Natural killer cell (primary cell): ENCODE results near the gene HLA-DPB1. TPM values are rescaled to one million over a fixed set of nuclear protein-coding genes. Genes with fewer than 3 reads are reported as not detected.
A peak's percentile ranks its signal among the peaks of the same experiment; 100 is the strongest.

Experiments
- ATAC-seq, 3 donors: fragments of 150-1000 bp in 2 of 3; fragments of 200-7000 bp in 1 of 3; cut with Tn5 transposase; 1 replicate in 1 of 3; 2 replicates in 2 of 3; pipeline ENCODE4 v1.10.0; 2021; ENCODE audit warnings: mild to moderate bottlenecking in 2 of 3, moderate library complexity in 2 of 3
- DNase-seq, 2 donors: peaks; one replicate each; pipeline versions ENCODE4 v3.0.0 to v3.0.0-alpha.2; 2013 to 2021; ENCODE audit warnings: mixed read lengths in 1 of 2
- H3K27ac ChIP-seq: one replicate; pipeline ENCODE4 v1.5.1; 2013; ENCODE audit warnings: mild to moderate bottlenecking, low read length
- H3K27me3 ChIP-seq: one replicate; pipeline ENCODE4 v1.6.1; 2013; ENCODE audit warnings: low read length; ENCODE audit not compliant: control insufficient read depth, insufficient read depth
- H3K36me3 ChIP-seq: one replicate; pipeline ENCODE4 v1.6.1; 2013; ENCODE audit warnings: low read length; ENCODE audit not compliant: control insufficient read depth, insufficient read depth
- H3K4me1 ChIP-seq: one replicate; pipeline ENCODE4 v1.6.1; 2013; ENCODE audit warnings: low read length; ENCODE audit not compliant: control insufficient read depth, insufficient read depth
- H3K4me3 ChIP-seq: one replicate; pipeline ENCODE4 v1.5.1; 2013; ENCODE audit warnings: low read length
- H3K9me3 ChIP-seq: one replicate; pipeline ENCODE4 v1.6.1; 2013; ENCODE audit warnings: low read length; ENCODE audit not compliant: control insufficient read depth, insufficient read depth
- H3K27ac Mint-ChIP-seq, 2 donors: one replicate each; pipeline ENCODE4 v1.8.0; 2022; ENCODE audit warnings: mild to moderate bottlenecking in 2 of 2, mixed read lengths in 2 of 2, moderate library complexity in 1 of 2
- H3K27me3 Mint-ChIP-seq, 2 donors: one replicate each; pipeline ENCODE4 v1.8.0; 2022; ENCODE audit warnings: low read depth in 2 of 2, mixed read lengths in 2 of 2
- H3K36me3 Mint-ChIP-seq: one replicate; pipeline ENCODE4 v1.8.0; 2022; ENCODE audit warnings: mixed read lengths
- H3K4me1 Mint-ChIP-seq, 2 donors: one replicate each; pipeline ENCODE4 v1.8.0; 2022; ENCODE audit warnings: mixed read lengths in 2 of 2
- H3K4me3 Mint-ChIP-seq: one replicate; pipeline ENCODE4 v1.8.0; 2022; ENCODE audit warnings: mild to moderate bottlenecking, moderate library complexity, mixed read lengths
- H3K9me3 Mint-ChIP-seq, 2 donors: one replicate each; pipeline ENCODE4 v1.8.0; 2022; ENCODE audit warnings: mixed read lengths in 2 of 2
- WGBS: methylation state at CpG from one replicate; pipeline ENCODE4 v1.1.7; 2013; ENCODE audit warnings: missing lambda C conversion rate; ENCODE audit not compliant: insufficient coverage; 5-methylcytosine and 5-hydroxymethylcytosine counted together
- intact Hi-C: fragments of 100-400 bp; cut with micrococcal nuclease; formaldehyde crosslinking; loops from one replicate; pipeline ENCODE4 v1.14.2; 2022
- total RNA-seq, 4 donors: library from RNA; stranded (reverse); fragments of 120-200 nt in 1 of 4; gene quantifications; one replicate each; pipeline versions ENCODE4 v1.2.3 to v1.2.4, GENCODE V29; 2013 to 2022
- TF ChIP-seq, protein P1 (sequence below): fragments of 200-600 bp; IDR thresholded peaks from one replicate; pipeline ENCODE4 v1.8.0; 2022; ENCODE audit warnings: antibody characterized with exemption

HLA-DPB1 gene
- total RNA-seq, 3 donors from 2014 or later (not counting 1 experiment from before 2014, with no cell fraction given) = 55.2 to 131 (median 77.1) TPM

DNA sequence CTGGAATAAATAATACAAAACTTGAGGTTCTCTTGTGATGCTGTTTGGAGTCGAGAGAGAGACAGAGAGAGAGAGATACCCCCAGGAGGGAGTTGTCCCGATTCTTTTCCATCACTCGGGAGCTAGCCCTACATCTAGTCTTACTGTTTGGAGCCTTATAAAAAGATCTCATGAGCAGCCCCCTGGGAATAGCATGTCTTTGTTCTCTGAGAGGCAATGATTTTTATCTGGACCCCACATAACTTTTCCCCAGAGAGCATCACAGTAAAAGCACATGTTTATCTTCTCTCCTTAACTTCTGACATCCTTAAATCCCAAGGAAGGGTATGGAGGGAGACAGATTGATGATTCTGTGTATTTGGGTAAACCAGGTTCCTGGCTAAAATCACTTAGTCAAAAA lies 45.5 kb upstream of the HLA-DPB1 start:
- Histone ChIP-seq H3K27ac (peak overlapping the region; percentile 99), H3K27me3 (no peaks in the 10 kb centered on the region), H3K4me1 (peaks cover 14% of the 10 kb centered on the region), H3K9me3 (peaks cover 2% of the 10 kb centered on the region), H3K36me3 (no peaks in the 10 kb centered on the region), H3K4me3 (no peak overlapping the region)
- Mint-ChIP-seq H3K9me3 (peaks cover 0 to 6% of the 10 kb centered on the region in 2 donors), H3K4me1 (no peaks in the 10 kb centered on the region), H3K27me3 (peaks cover 21 to 35% of the 10 kb centered on the region in 2 donors), H3K36me3 (peaks cover 9% of the 10 kb centered on the region), H3K4me3 (no peak overlapping the region), H3K27ac (peak overlapping the region in 1 of 2 donors; percentile 56)
- 63% methylated on average over 3 of the region's 3 CpGs for WGBS
- DNase-seq (no peak), ATAC-seq (no peak)
- TF ChIP-seq, protein P1, sequence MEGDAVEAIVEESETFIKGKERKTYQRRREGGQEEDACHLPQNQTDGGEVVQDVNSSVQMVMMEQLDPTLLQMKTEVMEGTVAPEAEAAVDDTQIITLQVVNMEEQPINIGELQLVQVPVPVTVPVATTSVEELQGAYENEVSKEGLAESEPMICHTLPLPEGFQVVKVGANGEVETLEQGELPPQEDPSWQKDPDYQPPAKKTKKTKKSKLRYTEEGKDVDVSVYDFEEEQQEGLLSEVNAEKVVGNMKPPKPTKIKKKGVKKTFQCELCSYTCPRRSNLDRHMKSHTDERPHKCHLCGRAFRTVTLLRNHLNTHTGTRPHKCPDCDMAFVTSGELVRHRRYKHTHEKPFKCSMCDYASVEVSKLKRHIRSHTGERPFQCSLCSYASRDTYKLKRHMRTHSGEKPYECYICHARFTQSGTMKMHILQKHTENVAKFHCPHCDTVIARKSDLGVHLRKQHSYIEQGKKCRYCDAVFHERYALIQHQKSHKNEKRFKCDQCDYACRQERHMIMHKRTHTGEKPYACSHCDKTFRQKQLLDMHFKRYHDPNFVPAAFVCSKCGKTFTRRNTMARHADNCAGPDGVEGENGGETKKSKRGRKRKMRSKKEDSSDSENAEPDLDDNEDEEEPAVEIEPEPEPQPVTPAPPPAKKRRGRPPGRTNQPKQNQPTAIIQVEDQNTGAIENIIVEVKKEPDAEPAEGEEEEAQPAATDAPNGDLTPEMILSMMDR = no peak
- intact Hi-C loops = no loop called here

DNA sequence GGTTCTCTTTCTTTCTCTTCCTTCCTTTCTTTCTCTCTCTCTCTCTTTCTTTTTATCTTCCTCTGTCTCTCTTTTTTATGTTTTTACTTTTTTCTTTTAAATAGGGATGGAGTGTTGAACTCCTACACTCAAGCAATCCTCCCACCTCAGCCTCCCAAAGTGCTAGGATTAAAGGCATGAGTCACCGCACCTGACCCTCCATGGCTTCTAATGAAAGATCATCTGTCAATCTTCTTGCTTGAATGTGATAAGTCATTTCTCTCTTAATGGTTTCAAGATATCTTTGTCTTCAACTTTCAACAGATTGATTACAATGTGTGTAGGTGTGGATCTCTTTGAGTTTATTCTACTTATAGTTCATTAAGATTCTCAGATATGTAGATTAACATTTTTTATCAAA lies 41.2 kb upstream of the HLA-DPB1 start:
- ATAC-seq (no peak), DNase-seq (no peak)
- no peaks in the 10 kb centered on the region for H3K36me3 ChIP-seq
- peaks cover 2% of the 10 kb centered on the region for H3K9me3 ChIP-seq
- H3K4me1 ChIP-seq = peaks cover 6% of the 10 kb centered on the region
- H3K27ac Mint-ChIP-seq = no peak overlapping the region
- peaks cover 17% of the 10 kb centered on the region for H3K36me3 Mint-ChIP-seq
- H3K4me3 Mint-ChIP-seq = no peak overlapping the region
- intact Hi-C loops = no loop called here
- TF ChIP-seq, protein P1 = no peak
- peaks cover 4% of the 10 kb centered on the region for H3K27me3 ChIP-seq
- H3K4me1 Mint-ChIP-seq = no peaks in the 10 kb centered on the region
- peaks cover 0 to 10% of the 10 kb centered on the region in 2 donors for H3K9me3 Mint-ChIP-seq
- peaks cover 28 to 45% of the 10 kb centered on the region in 2 donors for H3K27me3 Mint-ChIP-seq
- no peak overlapping the region for H3K4me3 ChIP-seq
- no peak overlapping the region for H3K27ac ChIP-seq
- WGBS = no CpG with 5 or more reads among the region's 1 CpG

DNA sequence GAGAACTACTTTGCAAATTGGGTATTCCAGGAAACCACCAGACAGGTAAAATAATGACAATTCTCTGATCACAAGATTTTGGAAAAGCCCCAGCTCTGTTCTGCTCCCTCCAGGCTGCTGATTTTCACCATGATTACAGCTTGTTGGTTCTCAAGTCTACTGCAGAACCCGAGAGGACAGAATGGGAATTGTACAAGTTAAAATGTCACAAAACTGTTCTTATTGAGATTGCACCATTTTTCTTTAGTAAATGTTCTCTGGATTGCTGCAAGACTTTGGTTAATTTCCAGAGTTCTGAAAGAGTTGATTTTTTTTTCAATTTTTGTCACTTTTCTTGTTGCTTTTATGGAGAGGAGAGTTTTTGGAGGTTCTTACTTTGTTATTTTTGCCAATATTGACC lies 39.3 kb upstream of the HLA-DPB1 start:
- Mint-ChIP-seq H3K9me3 (peaks cover 0 to 10% of the 10 kb centered on the region in 2 donors), H3K4me1 (no peaks in the 10 kb centered on the region), H3K27me3 (peaks cover 28 to 45% of the 10 kb centered on the region in 2 donors), H3K27ac (no peak overlapping the region), H3K4me3 (no peak overlapping the region), H3K36me3 (peaks cover 17% of the 10 kb centered on the region)
- Histone ChIP-seq H3K9me3 (peaks cover 2% of the 10 kb centered on the region), H3K4me1 (no peaks in the 10 kb centered on the region), H3K27ac (no peak overlapping the region), H3K36me3 (no peaks in the 10 kb centered on the region), H3K4me3 (no peak overlapping the region), H3K27me3 (peaks cover 4% of the 10 kb centered on the region)
- TF ChIP-seq, protein P1 = no peak
- intact Hi-C loops = no loop called here
- ATAC-seq (no peak), DNase-seq (no peak)
- WGBS = 90% methylated on average over 1 of the region's 1 CpG

DNA sequence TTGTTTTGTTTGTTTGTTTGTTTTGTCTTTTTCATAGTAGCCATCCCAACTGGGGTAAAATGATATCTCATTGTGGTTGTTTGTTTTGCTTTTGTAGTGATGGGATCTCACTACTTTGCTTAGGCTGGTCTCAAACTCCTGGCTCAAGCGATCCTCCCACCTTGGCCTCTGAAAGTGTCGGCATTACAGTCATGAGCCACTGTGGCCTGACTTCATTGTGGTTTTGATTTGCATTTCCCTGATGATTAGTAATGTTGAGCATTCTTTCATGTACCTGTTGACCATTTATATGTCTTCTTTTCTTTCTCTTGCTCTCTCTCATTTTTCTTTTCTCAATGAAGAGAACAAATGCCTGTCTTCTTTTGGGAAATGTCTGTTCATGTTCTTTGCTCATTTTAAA lies 35.6 kb upstream of the HLA-DPB1 start:
- no peaks in the 10 kb centered on the region for H3K9me3 ChIP-seq
- Mint-ChIP-seq H3K27ac (no peak overlapping the region), H3K4me3 (no peak overlapping the region), H3K4me1 (no peaks in the 10 kb centered on the region), H3K9me3 (peaks cover 0 to 4% of the 10 kb centered on the region in 2 donors), H3K27me3 (peaks cover 30 to 43% of the 10 kb centered on the region in 2 donors), H3K36me3 (peaks cover 9% of the 10 kb centered on the region)
- ATAC-seq (no peak), DNase-seq (no peak)
- H3K27me3 ChIP-seq = peaks cover 4% of the 10 kb centered on the region
- no peak overlapping the region for H3K4me3 ChIP-seq
- H3K27ac ChIP-seq = no peak overlapping the region
- TF ChIP-seq, protein P1 = no peak
- 88% methylated on average over 2 of the region's 2 CpGs for WGBS
- intact Hi-C loops = no loop called here
- no peaks in the 10 kb centered on the region for H3K36me3 ChIP-seq
- H3K4me1 ChIP-seq = no peaks in the 10 kb centered on the region
